ENCODE measurements around the gene CDYL.

DNA sequence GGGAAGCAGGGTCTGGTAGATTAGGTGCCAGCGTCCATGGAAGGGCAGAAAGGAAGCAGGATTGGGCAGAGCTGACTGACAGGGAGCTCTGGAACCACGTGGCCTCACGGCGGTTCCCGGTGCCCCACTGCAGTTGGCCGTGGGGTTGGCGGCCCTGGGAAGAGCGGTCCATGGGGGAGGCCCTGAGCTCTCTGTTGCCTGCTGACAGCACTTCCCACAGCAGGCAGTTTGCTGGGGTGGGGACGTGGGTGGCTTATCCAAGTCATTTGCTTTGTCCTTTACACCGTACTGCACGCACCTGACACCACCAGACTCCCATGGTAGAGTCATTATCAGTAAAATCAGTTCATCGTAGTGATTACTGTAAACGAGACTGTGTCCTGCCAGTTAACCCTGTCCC, 171.5 kb downstream of the CDYL start:
- TF ChIP-seq, protein P1, sequence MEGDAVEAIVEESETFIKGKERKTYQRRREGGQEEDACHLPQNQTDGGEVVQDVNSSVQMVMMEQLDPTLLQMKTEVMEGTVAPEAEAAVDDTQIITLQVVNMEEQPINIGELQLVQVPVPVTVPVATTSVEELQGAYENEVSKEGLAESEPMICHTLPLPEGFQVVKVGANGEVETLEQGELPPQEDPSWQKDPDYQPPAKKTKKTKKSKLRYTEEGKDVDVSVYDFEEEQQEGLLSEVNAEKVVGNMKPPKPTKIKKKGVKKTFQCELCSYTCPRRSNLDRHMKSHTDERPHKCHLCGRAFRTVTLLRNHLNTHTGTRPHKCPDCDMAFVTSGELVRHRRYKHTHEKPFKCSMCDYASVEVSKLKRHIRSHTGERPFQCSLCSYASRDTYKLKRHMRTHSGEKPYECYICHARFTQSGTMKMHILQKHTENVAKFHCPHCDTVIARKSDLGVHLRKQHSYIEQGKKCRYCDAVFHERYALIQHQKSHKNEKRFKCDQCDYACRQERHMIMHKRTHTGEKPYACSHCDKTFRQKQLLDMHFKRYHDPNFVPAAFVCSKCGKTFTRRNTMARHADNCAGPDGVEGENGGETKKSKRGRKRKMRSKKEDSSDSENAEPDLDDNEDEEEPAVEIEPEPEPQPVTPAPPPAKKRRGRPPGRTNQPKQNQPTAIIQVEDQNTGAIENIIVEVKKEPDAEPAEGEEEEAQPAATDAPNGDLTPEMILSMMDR (IDR thresholded peaks at IDR 0.05 in 4 of 5, conservative IDR thresholded peaks at IDR 0.05 in 1 of 5): no peak
- TF ChIP-seq POLR2A (IDR thresholded peaks at IDR 0.05): no peak

Measured in gastrocnemius medialis (tissue), 4 donors.